Skeletal muscle tissue (tissue), 4 donors: Measurements from ENCODE around the gene FBXL14. TPM values are rescaled to one million over a fixed set of nuclear protein-coding genes. Genes with fewer than 3 reads are reported as not detected.

Source experiments
- H3K27ac ChIP-seq: one replicate; pipeline ENCODE4 v1.7.0; 2013; ENCODE audit warnings: mild to moderate bottlenecking, low read depth, low read length, inconsistent platforms
- H3K27me3 ChIP-seq, 3 donors: one replicate each; pipeline ENCODE4 v1.7.0; 2013; ENCODE audit warnings: low read length in 3 of 3; ENCODE audit not compliant: control insufficient read depth in 3 of 3, insufficient read depth in 3 of 3
- H3K36me3 ChIP-seq, 3 donors: one replicate each; pipeline ENCODE4 v1.7.0; 2013; ENCODE audit warnings: low read length in 3 of 3; ENCODE audit not compliant: control insufficient read depth in 3 of 3, insufficient read depth in 3 of 3
- H3K4me1 ChIP-seq, 3 donors: one replicate each; pipeline ENCODE4 v1.7.0; 2013; ENCODE audit warnings: low read length in 3 of 3, mild to moderate bottlenecking in 3 of 3; ENCODE audit not compliant: control insufficient read depth in 3 of 3, insufficient read depth in 3 of 3
- H3K4me3 ChIP-seq, 3 donors: one replicate each; pipeline ENCODE4 v1.7.0; 2013; ENCODE audit warnings: low read length in 3 of 3
- H3K9ac ChIP-seq, 3 donors: one replicate each; pipeline ENCODE4 v1.7.0; 2013; ENCODE audit warnings: low read length in 3 of 3, mild to moderate bottlenecking in 3 of 3, moderate library complexity in 2 of 3, low read depth in 1 of 3
- H3K9me3 ChIP-seq, 3 donors: one replicate each; pipeline ENCODE4 v1.7.0; 2013; ENCODE audit warnings: low read length in 3 of 3; ENCODE audit not compliant: control insufficient read depth in 3 of 3
- total RNA-seq: library from RNA; depleted of rRNA; stranded (reverse); fragments of >200 nt; gene quantifications from one replicate; pipeline ENCODE4 v1.2.3, GENCODE V29; 2014
- donor health status: Osteomylitis.

FBXL14 gene
- total RNA-seq, 1 donor from 2014 or later = 5.2 TPM

GRCh38 chr12:1530592-1531152 lies 63.7 kb downstream of the FBXL14 start:
- Histone ChIP-seq H3K4me3 (peak overlapping the region in 2 of 3 donors; percentile 4 to 45), H3K9me3 (no peaks in the 10 kb centered on the region), H3K36me3 (no peaks in the 10 kb centered on the region), H3K4me1 (peaks cover 8 to 12% (median 11%) of the 10 kb centered on the region in 3 donors), H3K27me3 (peaks cover 32 to 67% (median 60%) of the 10 kb centered on the region in 3 donors), H3K9ac (no peak overlapping the region), H3K27ac (no peak overlapping the region)

DNA sequence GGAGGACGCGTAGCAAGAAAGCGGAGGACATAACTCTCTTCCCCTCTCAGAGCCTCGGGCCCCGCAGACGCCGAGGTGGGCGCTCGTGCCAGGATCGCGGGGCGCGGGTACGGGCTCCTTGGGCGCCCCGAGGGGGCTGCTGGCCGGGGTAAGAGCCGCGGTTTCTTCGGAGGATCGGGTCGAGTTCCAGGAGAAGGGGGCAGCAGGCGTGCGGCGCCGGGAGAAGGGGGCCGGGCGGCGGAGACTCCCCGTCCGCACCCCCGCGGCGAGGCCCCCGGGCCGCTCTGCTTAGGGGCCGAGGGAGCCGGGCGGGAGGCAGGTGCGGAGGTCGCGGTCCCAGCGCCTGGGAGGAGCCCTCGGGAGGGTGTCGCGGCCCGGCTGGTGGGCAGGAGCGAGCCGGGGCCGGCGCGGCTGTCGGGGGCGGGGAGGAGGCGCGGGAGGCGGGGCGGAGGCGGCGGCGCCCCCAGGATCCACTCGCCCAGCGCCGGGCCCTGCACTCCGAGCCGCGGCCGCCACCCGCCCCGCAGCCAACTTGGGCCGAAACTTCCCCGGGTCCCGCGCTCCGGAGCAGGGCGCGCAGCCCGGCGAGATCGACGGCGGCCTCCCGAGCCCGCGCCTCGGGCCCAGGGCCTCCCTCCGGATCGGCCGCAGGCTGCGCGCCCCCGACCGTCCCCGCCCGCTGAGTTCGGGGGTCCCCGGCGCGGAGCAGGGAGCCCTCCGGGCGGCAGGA lies 64.4 kb downstream of the FBXL14 start:
- H3K9ac ChIP-seq = no peak overlapping the region
- H3K4me1 ChIP-seq = peaks cover 8 to 12% (median 11%) of the 10 kb centered on the region in 3 donors
- H3K27ac ChIP-seq = no peak overlapping the region
- H3K27me3 ChIP-seq = peaks cover 32 to 72% (median 60%) of the 10 kb centered on the region in 3 donors
- H3K9me3 ChIP-seq = no peaks in the 10 kb centered on the region
- H3K4me3 ChIP-seq = peak overlapping the region in 1 of 3 donors; percentile 13
- no peaks in the 10 kb centered on the region for H3K36me3 ChIP-seq

DNA sequence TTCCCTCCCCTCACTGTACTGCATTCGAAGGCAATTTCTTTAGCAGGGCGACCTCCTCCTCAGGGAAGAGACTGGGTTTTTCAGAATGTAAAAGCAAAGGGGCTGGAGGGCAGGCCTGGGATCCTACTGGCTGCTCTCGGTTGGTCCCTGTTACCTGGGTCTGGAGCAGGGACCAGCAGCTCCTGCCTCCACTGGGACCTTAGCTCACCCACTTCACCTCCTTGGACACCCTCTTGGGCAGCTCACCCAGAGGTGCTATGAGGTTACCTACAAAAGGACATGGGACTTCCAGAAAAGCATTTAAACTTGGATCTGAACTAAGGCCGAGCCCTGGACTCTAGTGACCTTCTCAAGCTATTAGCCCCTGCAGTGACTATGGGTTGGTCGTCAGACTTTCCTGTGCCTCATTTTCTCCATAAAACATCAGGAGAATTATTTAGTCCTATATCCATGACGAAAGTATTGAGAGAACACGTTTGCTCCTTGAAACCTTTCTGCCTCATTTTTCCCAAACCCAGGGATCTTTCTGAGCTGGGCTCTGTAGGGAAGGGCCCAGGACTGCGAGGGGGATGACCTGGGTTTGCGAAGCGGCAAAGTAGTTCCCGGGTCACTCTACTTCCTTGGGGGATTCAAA lies 65.0 kb downstream of the FBXL14 start:
- Histone ChIP-seq H3K27ac (no peak overlapping the region), H3K36me3 (no peaks in the 10 kb centered on the region), H3K4me3 (no peak overlapping the region), H3K27me3 (peaks cover 32 to 69% (median 60%) of the 10 kb centered on the region in 3 donors), H3K4me1 (peaks cover 8 to 12% (median 11%) of the 10 kb centered on the region in 3 donors), H3K9me3 (no peaks in the 10 kb centered on the region), H3K9ac (no peak overlapping the region)

GRCh38 chr12:1528791-1529190 lies 65.6 kb downstream of the FBXL14 start:
- H3K9ac ChIP-seq = no peak overlapping the region
- no peaks in the 10 kb centered on the region for H3K9me3 ChIP-seq
- no peak overlapping the region for H3K4me3 ChIP-seq
- H3K27me3 ChIP-seq = peaks cover 35 to 71% (median 56%) of the 10 kb centered on the region in 3 donors
- no peaks in the 10 kb centered on the region for H3K36me3 ChIP-seq
- H3K27ac ChIP-seq = no peak overlapping the region
- peaks cover 8 to 12% (median 9%) of the 10 kb centered on the region in 3 donors for H3K4me1 ChIP-seq

DNA sequence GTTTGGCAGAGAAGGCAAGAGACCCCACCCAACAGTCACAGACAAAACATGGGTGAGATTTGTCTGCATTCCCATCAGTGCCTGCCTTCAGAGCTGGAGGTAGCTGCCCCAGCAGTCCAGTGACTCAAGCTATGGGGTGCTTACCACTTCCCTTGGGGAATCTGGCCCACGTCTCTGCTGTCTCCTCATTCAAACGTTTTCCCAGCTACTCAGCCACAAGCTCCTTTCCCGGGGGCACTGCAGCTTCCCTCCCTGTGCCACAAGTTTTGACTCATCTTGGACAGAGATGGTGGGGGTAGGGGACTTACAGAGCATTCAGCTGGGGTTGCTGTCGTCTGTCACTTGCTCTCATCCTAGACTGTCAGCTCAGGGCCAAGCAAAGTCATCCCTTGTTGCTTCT lies 66.6 kb downstream of the FBXL14 start:
- no peak overlapping the region for H3K9ac ChIP-seq
- H3K4me1 ChIP-seq = peaks cover 4 to 12% (median 6%) of the 10 kb centered on the region in 3 donors
- no peak overlapping the region for H3K4me3 ChIP-seq
- H3K36me3 ChIP-seq = no peaks in the 10 kb centered on the region
- peaks cover 41 to 71% (median 46%) of the 10 kb centered on the region in 3 donors for H3K27me3 ChIP-seq
- no peaks in the 10 kb centered on the region for H3K9me3 ChIP-seq
- H3K27ac ChIP-seq = no peak overlapping the region

GRCh38 chr12:1525858-1526257 lies 68.5 kb downstream of the FBXL14 start:
- Histone ChIP-seq H3K27ac (no peak overlapping the region), H3K4me3 (no peak overlapping the region), H3K4me1 (no peaks in the 10 kb centered on the region), H3K27me3 (peaks cover 29 to 55% (median 29%) of the 10 kb centered on the region in 3 donors), H3K9me3 (no peaks in the 10 kb centered on the region), H3K36me3 (no peaks in the 10 kb centered on the region), H3K9ac (no peak overlapping the region)

- no peaks in the 10 kb centered on the region for H3K9me3 ChIP-seq
- no peak overlapping the region for H3K9ac ChIP-seq
- peaks cover 16 to 56% (median 21%) of the 10 kb centered on the region in 3 donors for H3K27me3 ChIP-seq
- no peak overlapping the region for H3K4me3 ChIP-seq
- no peak overlapping the region for H3K27ac ChIP-seq
- no peaks in the 10 kb centered on the region for H3K36me3 ChIP-seq
- peaks cover 0 to 3% (median 0%) of the 10 kb centered on the region in 3 donors for H3K4me1 ChIP-seq
These were observed 70.8 kb downstream of the FBXL14 start for GRCh38 chr12:1523558-1524050.

DNA sequence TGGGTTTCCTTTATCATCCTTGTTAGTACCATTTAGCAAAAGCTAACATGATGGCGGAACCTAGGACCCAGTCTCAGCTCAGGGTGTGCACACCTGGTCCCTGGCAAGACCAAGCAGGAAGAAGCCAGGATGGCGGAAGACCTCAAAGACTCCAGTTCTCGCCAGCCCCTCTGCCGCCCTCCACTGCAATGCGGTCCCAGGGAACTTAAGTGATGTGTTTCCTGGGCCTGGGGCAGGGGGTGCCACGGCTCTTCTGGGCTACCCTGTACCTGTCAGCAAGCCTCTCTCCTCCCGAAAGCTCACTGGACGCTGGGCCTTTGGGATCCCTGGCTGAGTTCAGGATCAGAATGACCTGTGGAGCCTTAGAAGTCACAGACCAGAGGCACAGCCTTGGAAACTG lies 71.3 kb downstream of the FBXL14 start:
- H3K4me3 ChIP-seq = no peak overlapping the region
- H3K36me3 ChIP-seq = no peaks in the 10 kb centered on the region
- no peaks in the 10 kb centered on the region for H3K9me3 ChIP-seq
- H3K9ac ChIP-seq = no peak overlapping the region
- H3K27me3 ChIP-seq = peaks cover 17 to 57% (median 22%) of the 10 kb centered on the region in 3 donors
- no peak overlapping the region for H3K27ac ChIP-seq
- peaks cover 0 to 3% (median 0%) of the 10 kb centered on the region in 3 donors for H3K4me1 ChIP-seq

DNA sequence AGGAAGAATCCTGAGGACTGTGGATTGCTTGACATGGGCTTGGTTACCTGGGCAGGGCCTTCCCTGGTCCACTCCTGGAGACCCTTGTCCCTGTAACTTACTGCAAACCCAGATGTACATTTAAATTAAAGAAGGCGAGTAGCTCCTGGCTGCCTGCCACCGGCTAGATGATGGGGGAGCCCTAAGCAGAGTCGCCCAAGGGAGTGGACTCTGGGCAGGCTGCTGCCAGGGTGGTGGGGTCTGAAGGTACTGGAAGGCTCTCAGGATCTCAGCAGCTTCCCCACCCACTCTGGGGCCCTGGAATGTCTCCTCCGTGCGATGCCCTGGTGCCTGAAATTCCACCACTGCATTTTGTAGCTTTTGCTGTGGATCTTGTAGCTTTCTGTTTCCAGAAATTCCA lies 74.7 kb downstream of the FBXL14 start:
- H3K4me1 ChIP-seq = peaks cover 0 to 3% (median 0%) of the 10 kb centered on the region in 3 donors
- no peak overlapping the region for H3K27ac ChIP-seq
- peaks cover 0 to under 1% (median 0%) of the 10 kb centered on the region in 3 donors for H3K9me3 ChIP-seq
- H3K27me3 ChIP-seq = peaks cover 5 to 38% (median 16%) of the 10 kb centered on the region in 3 donors
- no peaks in the 10 kb centered on the region for H3K36me3 ChIP-seq
- no peak overlapping the region for H3K4me3 ChIP-seq
- H3K9ac ChIP-seq = no peak overlapping the region
